ENCODE data around the gene CHST7.

CHST7 gene

DNA sequence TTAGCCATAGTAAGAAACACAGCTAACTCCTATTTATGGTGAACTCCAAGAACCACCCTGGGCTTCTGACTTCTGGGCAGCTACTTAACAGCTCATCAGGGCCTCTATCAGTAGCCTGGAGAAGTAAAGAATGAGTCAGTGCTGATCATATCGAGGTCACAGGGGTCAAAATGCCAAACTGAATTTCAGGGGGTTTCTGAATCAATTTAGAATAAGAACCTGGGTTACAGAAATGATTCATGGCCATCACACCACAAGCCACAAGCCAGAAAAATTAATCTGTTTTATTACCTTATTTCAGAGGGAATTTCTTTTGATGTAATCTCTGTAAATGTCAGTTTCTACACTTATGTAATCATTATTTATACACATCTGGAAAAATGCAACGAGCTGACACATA lies 64.4 kb downstream of the CHST7 start:
- TF ChIP-seq, protein P1, sequence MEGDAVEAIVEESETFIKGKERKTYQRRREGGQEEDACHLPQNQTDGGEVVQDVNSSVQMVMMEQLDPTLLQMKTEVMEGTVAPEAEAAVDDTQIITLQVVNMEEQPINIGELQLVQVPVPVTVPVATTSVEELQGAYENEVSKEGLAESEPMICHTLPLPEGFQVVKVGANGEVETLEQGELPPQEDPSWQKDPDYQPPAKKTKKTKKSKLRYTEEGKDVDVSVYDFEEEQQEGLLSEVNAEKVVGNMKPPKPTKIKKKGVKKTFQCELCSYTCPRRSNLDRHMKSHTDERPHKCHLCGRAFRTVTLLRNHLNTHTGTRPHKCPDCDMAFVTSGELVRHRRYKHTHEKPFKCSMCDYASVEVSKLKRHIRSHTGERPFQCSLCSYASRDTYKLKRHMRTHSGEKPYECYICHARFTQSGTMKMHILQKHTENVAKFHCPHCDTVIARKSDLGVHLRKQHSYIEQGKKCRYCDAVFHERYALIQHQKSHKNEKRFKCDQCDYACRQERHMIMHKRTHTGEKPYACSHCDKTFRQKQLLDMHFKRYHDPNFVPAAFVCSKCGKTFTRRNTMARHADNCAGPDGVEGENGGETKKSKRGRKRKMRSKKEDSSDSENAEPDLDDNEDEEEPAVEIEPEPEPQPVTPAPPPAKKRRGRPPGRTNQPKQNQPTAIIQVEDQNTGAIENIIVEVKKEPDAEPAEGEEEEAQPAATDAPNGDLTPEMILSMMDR (IDR thresholded peaks at IDR 0.05; ENCODE audit: low read depth, low read length) = no peak
- no peak overlapping the region for H3K4me3 ChIP-seq (ENCODE audit: low read depth, low read length)
- no peak for DNase-seq (ENCODE audit: low read depth, low spot score)
- in situ Hi-C loops (cut with HindIII; ENCODE audit: low sequenced_read_pairs) = no loop called here

DNA sequence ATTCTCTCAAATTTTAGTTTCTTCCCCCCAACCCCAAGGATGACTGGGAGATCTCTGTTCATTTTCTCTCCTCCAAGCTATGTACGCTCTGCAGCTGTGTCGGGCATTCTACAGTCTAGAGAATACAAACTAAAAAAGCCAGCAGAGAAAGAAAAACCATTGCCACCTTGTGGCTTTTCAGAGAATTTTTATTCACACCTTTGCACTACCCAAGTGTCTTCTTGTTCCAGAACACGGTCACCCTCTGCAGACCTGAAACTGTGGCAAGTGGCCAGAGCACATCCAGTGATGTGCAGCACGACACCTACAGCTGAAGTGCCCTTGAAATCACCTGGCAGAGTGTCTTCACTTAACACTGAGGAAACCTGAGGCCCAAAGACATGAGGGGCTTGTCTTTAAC lies 68.6 kb downstream of the CHST7 start:
- no peak overlapping the region for H3K4me3 ChIP-seq (ENCODE audit: low read depth, low read length)
- in situ Hi-C loops (cut with HindIII; ENCODE audit: low sequenced_read_pairs) = no loop called here
- TF ChIP-seq, protein P1 (IDR thresholded peaks at IDR 0.05; ENCODE audit: low read depth, low read length) = peak; percentile 18
- peak; percentile 12 for DNase-seq (ENCODE audit: low read depth, low spot score)

DNA sequence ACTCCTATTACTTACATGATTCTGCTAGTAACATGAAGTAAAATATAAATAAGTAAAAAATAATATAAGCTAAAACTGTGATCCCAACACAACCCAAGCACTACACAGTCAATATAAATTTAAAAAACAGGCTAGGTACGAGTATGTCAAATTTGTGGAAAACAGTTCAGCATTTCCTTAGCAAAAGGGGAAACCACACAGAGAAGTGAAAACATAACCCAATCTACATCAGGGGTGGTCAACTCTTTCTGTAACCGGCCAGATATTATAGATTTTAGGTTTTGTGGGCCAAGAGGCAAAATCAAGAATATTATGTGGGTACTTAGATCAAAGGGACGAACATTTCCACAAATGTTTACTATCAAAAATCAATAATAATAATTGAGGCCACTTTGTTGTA lies 70.1 kb downstream of the CHST7 start:
- TF ChIP-seq, protein P1 (IDR thresholded peaks at IDR 0.05; ENCODE audit: low read depth, low read length) = no peak
- in situ Hi-C loops (cut with HindIII; ENCODE audit: low sequenced_read_pairs) = no loop called here

DNA sequence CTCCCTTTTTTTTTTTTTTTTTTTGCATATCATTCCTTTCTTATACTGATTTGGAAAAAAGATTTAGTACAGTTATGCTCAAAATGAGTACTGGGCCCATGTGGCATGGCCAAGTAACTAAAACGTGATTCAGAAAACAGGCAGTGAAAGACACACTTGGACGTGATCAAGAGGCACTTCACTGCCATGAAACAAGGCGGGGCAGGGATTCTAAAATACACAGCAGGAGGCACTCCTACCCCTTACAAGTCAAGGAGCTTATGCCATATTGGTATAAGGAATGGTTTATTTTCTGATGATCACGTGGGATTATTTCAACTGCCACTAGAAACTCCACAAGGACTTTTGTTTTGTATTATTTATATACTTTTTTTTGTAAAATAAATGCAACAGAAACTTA lies 72.0 kb downstream of the CHST7 start:
- in situ Hi-C loops (cut with HindIII; ENCODE audit: low sequenced_read_pairs) = no loop called here
- no peak for DNase-seq (ENCODE audit: low read depth, low spot score)
- H3K4me3 ChIP-seq (ENCODE audit: low read depth, low read length) = no peak overlapping the region
- TF ChIP-seq, protein P1 (IDR thresholded peaks at IDR 0.05; ENCODE audit: low read depth, low read length) = no peak

More for the DNA sequence above, 70.1 kb downstream of the CHST7 start:
- no peak overlapping the region for H3K4me3 ChIP-seq (ENCODE audit: low read depth, low read length)
- no peak for DNase-seq (ENCODE audit: low read depth, low spot score)

DNA sequence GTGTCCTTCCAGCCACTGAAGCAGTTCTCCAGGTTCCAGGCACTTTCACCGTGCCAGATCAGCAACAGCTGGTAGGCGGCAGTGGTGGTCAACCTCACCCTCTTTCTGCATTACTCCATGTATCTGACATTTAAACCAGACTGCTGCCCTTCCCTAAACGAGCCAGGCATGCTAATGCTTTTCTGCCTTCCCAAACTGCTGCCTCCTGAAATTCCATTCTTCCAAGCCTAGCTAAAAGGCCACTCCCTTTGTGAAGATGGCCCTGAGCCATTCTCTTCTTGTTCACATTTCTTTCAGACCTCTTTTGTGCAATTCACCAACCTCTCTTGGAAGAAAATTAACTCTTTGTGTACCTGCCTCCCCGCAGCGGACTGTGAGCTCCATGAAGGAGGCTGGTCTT lies 73.7 kb downstream of the CHST7 start:
- no peak for DNase-seq (ENCODE audit: low read depth, low spot score)

More for the DNA sequence above, 73.7 kb downstream of the CHST7 start:
- TF ChIP-seq, protein P1 (IDR thresholded peaks at IDR 0.05; ENCODE audit: low read depth, low read length) = no peak
- in situ Hi-C loops (cut with HindIII; ENCODE audit: low sequenced_read_pairs) = no loop called here
- H3K4me3 ChIP-seq (ENCODE audit: low read depth, low read length) = no peak overlapping the region
